Effector memory CD8-positive, alpha-beta T cell (primary cell): ENCODE results near the gene SREK1.

Source experiments
- ATAC-seq: fragments of 150-1000 bp; cut with Tn5 transposase; replicated peaks from 2 replicates; pipeline ENCODE4 v1.10.0; 2021; ENCODE audit warnings: mild to moderate bottlenecking, moderate library complexity
- DNase-seq, 3 experiments: peaks; one replicate each; pipeline ENCODE4 v3.0.0; 2021
- H3K27ac Mint-ChIP-seq, 2 donors: one replicate each; pipeline ENCODE4 v1.8.0; 2022; ENCODE audit warnings: mild to moderate bottlenecking in 2 of 2, mixed read lengths in 2 of 2, moderate library complexity in 2 of 2
- H3K27me3 Mint-ChIP-seq, 2 donors: one replicate each; pipeline ENCODE4 v1.8.0; 2022; ENCODE audit warnings: mixed read lengths in 2 of 2
- H3K36me3 Mint-ChIP-seq: one replicate; pipeline ENCODE4 v1.8.0; 2022; ENCODE audit warnings: mild to moderate bottlenecking, moderate library complexity, mixed read lengths; ENCODE audit not compliant: insufficient read depth
- H3K4me1 Mint-ChIP-seq, 2 donors: one replicate each; pipeline ENCODE4 v1.8.0; 2022; ENCODE audit warnings: low read depth in 2 of 2, mixed read lengths in 2 of 2
- H3K4me3 Mint-ChIP-seq, 2 donors: one replicate each; pipeline ENCODE4 v1.8.0; 2022; ENCODE audit warnings: mild to moderate bottlenecking in 2 of 2, mixed read lengths in 2 of 2, moderate library complexity in 2 of 2
- H3K9me3 Mint-ChIP-seq, 2 donors: one replicate each; pipeline ENCODE4 v1.8.0; 2022; ENCODE audit warnings: mixed read lengths in 2 of 2

The SREK1 gene

DNA sequence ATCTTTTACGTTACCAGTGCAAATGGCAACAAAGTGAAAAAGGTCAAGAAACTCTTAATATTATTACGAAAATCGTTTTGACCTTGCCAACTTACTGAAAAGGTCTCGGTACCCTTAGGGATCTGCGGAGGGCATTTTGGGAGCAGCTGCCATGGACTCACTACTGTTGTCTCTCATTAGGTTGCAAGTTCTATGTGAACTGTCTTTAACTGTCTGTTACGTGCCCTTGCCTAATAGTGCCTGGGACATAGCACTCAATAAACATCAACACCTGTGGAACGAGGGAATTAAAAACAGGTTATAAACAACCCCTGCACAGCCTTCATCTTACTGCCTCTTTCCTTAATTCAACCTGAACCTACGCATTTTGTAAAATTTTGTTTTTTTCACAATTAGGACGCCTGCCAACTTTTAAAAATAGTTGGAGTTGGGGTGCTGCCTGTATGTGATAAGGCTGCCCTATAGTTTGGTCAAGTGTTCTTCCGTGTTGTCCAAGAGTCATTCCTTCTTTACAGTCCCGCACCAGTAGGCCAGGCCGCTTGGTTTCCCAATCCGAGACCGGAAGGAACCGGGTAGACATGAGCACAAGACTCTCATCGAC is 527 bp upstream of the SREK1 start:
- ATAC-seq, result peak; percentile 13
- Mint-ChIP-seq H3K36me3 (peaks cover 18% of the 10 kb centered on the region), H3K27me3 (no peaks in the 10 kb centered on the region), H3K4me3 (peak overlapping the region; percentile 99), H3K9me3 (no peaks in the 10 kb centered on the region), H3K27ac (peak overlapping the region; percentile 100), H3K4me1 (peaks cover 12 to 19% of the 10 kb centered on the region in 2 donors)
- DNase-seq, result no peak

DNA sequence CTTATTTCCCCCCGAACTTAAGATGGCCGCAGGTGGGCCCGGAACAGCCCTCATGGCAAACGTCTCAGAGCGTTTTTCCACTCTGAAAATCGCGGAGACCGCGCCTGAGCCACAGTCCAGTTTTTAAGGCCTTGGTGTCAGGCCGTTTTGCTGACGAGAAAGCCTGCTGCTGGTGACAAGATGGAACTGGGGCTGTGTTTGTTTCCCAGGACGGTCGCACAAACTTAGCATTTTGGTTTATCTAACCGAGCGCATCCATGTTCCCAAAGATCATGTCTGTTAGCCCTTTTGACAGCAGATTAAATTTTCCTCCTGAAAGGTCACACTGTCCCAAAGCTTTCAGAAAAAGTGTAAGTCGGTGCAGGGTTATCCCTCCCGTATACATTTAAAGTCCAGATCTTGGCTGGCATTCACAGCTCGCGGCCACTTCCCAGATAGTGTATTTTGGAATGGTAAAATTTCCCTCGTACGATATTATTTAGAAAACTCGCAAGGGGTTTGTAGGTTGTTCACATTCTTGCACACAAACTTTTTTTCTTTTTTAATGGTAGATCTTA is 812 bp downstream of the SREK1 start:
- Mint-ChIP-seq H3K9me3 (no peaks in the 10 kb centered on the region), H3K27me3 (no peaks in the 10 kb centered on the region), H3K27ac (peak overlapping the region; percentile 100), H3K4me3 (peak overlapping the region; percentile 99), H3K4me1 (peaks cover 16 to 29% of the 10 kb centered on the region in 2 donors), H3K36me3 (peaks cover 18% of the 10 kb centered on the region)
- DNase-seq, result no peak
- ATAC-seq, result peak; percentile 53

DNA sequence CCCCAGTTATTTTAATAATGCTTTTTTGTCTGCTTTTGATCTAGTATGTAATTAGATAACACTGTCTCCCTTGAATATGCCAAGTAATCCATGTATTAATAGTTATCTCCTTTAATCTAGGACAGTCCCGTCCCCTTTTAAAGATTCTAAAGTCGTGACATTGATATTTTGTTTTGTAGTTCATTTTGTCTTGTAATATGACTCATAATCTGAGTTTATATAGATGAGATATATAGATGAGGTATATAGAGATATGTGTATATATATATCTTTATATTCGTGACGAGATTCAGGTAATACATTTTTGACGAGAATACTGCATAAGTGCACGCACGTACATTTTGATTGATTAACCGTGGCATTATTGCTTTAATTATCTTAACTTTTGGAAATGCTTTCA is 1.6 kb downstream of the SREK1 start:
- Mint-ChIP-seq H3K4me3 (peak overlapping the region; percentile 99), H3K27ac (peak overlapping the region; percentile 100), H3K4me1 (peaks cover 22 to 36% of the 10 kb centered on the region in 2 donors), H3K27me3 (no peaks in the 10 kb centered on the region), H3K9me3 (no peaks in the 10 kb centered on the region), H3K36me3 (peaks cover 19% of the 10 kb centered on the region)
- no peak for ATAC-seq
- no peak for DNase-seq

DNA sequence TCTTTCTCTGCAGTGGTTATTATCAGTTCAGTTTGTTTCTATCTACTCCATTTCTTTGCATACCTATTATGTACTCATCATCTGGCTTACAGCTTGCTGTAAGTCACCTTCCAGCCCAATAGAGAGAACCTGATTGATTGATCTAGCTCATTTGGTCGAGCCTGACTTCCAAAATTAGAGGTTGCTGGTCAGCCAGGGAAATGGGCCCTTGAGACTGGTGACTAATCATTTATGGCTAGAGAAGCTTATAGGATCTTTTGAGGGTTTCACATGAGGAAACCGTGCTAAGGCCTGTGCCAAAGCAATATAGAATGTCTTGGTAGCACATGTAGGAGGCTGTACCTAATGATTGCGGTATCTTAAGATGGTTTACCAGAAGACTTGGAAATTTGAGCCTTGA is 5.8 kb downstream of the SREK1 start:
- no peaks in the 10 kb centered on the region for H3K27me3 Mint-ChIP-seq
- peaks cover 32 to 52% of the 10 kb centered on the region in 2 donors for H3K4me1 Mint-ChIP-seq
- H3K9me3 Mint-ChIP-seq, result no peaks in the 10 kb centered on the region
- ATAC-seq (no peak), DNase-seq (no peak)
- no peak overlapping the region for H3K4me3 Mint-ChIP-seq
- no peak overlapping the region for H3K27ac Mint-ChIP-seq
- peaks cover 14% of the 10 kb centered on the region for H3K36me3 Mint-ChIP-seq

DNA sequence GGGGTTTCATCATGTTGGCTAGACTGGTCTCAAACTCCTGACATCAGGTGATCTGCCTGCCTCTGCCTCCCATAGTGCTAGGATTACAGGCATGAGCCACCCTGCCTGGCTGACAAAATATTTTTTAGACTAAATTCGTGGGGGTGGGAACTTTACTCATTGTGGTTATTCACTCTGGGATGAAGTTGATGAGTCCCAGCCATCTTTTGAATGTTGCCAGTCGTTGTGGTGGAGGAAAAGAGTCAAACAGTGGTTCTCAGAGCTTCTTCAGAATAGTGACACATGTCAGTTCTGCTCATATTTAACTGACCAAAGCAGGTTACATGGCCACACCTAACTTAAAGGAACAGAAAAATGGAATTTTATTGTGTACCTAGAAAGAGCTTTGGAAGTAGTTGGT is 6.9 kb downstream of the SREK1 start:
- DNase-seq, result no peak

DNA sequence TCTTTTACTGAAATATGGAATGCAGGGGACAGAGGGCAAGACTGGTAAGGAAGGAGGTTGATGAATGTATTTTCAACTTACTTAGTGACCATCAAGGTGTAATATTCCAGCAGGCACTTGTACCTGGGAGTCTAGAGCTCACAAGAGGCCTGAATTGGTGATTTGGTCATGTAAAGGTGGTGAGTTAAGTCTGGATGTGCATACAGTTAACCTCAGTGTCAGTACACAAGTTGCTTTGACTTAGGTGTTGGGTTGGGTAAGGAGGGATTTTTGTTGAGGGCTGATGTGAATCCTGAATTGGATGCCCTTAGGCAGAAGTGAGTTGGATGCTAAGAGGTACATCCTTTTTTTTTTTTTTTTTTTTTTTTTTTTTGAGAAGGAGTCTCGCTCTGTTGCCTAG is 7.4 kb downstream of the SREK1 start:
- Mint-ChIP-seq H3K36me3 (peaks cover 12% of the 10 kb centered on the region), H3K27me3 (no peaks in the 10 kb centered on the region), H3K4me3 (no peak overlapping the region), H3K27ac (peak overlapping the region in 1 of 2 donors; percentile 46), H3K9me3 (no peaks in the 10 kb centered on the region), H3K4me1 (peaks cover 30 to 44% of the 10 kb centered on the region in 2 donors)
- ATAC-seq (no peak), DNase-seq (no peak)

More for the DNA sequence above, 6.9 kb downstream of the SREK1 start:
- Mint-ChIP-seq H3K36me3 (peaks cover 12% of the 10 kb centered on the region), H3K4me1 (peaks cover 29 to 47% of the 10 kb centered on the region in 2 donors), H3K27ac (peak overlapping the region in 1 of 2 donors; percentile 46), H3K9me3 (no peaks in the 10 kb centered on the region), H3K4me3 (no peak overlapping the region), H3K27me3 (no peaks in the 10 kb centered on the region)
- ATAC-seq, result no peak

DNA sequence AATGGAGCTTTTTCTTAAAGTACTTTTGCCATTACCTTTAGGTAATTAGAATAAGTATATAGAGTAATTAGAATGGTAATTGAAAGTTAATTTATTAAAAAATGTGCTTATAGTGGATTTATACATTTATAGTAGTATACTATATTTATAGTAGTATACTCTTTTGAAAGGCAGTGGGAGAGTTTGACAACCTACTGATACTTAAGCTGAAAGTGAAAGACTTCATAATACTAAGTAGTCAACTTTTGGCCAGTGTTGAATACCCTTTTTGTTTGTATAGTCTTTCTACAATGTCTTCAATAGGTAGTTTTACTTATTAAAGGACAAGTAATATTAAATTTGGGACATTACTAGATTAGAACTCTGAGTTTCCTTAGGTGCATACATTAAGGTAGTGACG is 12.9 kb downstream of the SREK1 start:
- Mint-ChIP-seq H3K4me1 (peaks cover 9 to 13% of the 10 kb centered on the region in 2 donors), H3K4me3 (no peak overlapping the region), H3K27ac (no peak overlapping the region), H3K36me3 (peaks cover 38% of the 10 kb centered on the region), H3K9me3 (no peaks in the 10 kb centered on the region), H3K27me3 (no peaks in the 10 kb centered on the region)
- DNase-seq (no peak), ATAC-seq (no peak)

DNA sequence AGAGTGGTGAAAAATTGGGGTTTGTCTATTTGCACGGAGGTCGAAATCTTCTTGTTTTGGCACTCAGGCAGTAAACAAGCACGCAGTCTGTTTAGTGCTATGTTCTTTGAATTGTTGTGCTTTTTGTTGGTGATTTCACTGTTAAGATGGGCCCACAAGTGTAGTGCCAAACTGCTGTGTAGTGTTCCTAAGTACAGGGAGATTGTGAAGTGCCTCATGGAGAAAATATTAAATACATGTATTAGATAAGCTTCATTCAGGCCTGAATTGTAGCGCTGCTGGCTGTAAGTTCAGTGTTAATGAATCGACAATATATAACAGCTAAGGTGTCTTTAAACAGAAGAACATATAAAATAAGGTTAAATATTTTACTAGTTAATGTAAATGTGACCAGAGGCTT is 17.3 kb downstream of the SREK1 start:
- Mint-ChIP-seq H3K36me3 (peaks cover 78% of the 10 kb centered on the region), H3K27ac (no peak overlapping the region), H3K4me1 (peaks cover 4 to 5% of the 10 kb centered on the region in 2 donors), H3K9me3 (no peaks in the 10 kb centered on the region), H3K27me3 (no peaks in the 10 kb centered on the region), H3K4me3 (no peak overlapping the region)
- ATAC-seq, result no peak
- DNase-seq, result no peak

DNA sequence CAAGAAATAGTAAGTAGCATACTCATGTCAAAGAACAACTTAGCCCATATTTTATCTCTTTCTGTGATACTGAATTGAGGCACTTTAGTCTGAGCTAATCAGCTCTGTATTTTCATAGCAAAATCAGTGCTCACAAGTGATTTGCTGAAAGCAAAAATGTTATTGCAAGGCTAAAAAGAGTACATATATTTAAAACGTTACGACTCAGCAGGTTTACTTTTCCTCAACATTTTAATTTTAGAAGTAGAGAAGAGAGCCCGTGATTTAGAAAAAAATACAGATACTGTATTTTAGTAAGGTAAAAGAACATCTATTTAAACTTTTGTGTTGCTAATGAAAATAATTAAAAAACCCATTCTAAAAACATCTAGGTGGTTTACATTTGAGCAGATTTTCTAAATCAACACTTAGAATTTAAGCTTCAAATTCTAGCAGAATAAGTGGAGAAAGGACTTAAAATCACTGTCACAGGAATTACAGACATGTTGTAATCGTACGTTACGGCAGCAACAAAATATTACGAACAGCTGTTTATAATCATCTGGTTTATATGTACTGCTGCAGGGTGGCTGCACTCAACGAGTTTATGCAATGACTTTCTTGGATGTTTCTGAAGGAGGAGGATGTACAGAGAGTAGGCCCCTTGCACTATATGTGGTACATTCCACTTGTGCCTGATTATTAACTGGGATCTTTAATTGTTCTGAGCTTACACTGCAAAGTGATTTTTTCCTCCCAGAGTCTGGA is 20.1 kb downstream of the SREK1 start:
- Mint-ChIP-seq H3K4me3 (no peak overlapping the region), H3K27me3 (no peaks in the 10 kb centered on the region), H3K9me3 (no peaks in the 10 kb centered on the region), H3K36me3 (peaks cover 77% of the 10 kb centered on the region), H3K27ac (no peak overlapping the region), H3K4me1 (peaks cover 0 to 3% of the 10 kb centered on the region in 2 donors)
- DNase-seq (no peak), ATAC-seq (no peak)

DNA sequence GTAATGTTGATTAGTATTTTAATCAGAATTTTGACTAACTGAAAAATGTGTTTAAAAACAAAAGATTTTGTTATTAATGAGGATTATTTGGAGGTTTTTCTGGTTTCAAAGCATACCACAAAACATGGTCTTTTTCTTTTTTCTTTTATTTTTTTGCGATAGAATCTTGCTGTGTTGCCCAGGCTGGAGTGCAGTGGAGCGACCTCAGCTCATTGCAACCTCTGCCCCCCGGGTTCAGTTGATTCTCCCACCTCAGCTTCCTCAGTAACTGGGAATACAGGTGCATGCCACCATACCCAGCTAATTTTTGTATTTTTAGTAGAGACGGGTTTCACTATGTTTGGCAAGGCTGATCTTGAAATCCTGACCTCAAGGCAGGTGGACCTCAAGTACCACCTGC is 24.1 kb downstream of the SREK1 start:
- no peak for DNase-seq
- Mint-ChIP-seq H3K27ac (peak overlapping the region in 1 of 2 donors; percentile 9), H3K4me3 (no peak overlapping the region), H3K36me3 (peaks cover 62% of the 10 kb centered on the region), H3K9me3 (no peaks in the 10 kb centered on the region), H3K4me1 (peaks cover 5 to 18% of the 10 kb centered on the region in 2 donors), H3K27me3 (no peaks in the 10 kb centered on the region)
- ATAC-seq, result no peak

DNA sequence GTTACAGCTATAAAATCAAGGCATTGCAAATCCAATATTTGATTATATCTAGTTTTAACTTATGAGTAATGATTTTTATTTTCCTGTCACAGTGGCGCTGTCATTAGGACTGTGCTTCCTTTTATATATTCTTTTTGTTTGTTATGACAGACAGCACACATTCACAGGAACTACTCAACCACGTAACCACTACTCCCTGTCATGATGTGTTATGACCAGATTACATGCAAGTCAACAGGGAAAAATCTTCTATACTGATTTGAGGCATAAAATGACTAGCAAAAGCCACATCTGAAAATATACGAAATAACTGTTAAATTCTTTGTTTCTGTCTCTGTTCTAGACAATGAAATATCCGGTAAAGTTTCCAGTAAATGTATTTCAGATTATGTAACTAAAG is 25.4 kb downstream of the SREK1 start:
- ATAC-seq (peak; percentile 18), DNase-seq (no peak)
- Mint-ChIP-seq H3K36me3 (peaks cover 52% of the 10 kb centered on the region), H3K4me3 (no peak overlapping the region), H3K27me3 (no peaks in the 10 kb centered on the region), H3K27ac (peak overlapping the region; percentile 1 to 88), H3K9me3 (no peaks in the 10 kb centered on the region), H3K4me1 (peaks cover 5 to 18% of the 10 kb centered on the region in 2 donors)

DNA sequence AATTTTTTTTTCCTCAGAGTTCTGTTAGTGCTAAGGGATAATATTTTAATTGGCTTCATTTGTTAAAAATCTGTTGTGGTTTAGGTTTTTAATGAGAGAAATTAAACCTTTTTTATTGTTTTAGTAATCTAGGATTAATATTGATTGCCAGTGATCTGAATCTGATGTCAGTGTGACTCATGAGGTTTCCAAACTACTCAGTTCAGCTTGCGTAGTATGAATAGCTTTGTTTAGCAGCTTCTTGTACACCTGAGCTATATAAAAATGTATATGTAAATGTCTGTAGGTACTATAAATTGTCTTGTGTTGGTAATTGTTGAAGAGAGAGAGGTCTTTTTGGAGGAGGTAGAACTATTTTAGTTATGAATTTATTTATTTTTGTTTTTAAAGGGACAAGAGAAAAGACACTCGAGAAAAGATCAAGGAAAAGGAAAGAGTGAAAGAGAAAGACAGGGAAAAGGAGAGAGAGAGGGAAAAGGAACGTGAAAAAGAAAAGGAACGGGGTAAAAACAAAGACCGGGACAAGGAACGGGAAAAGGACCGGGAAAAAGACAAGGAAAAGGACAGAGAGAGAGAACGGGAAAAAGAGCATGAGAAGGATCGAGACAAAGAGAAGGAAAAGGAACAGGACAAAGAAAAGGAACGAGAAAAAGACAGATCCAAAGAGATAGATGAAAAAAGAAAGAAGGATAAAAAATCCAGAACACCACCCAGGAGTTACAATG is 26.3 kb downstream of the SREK1 start:
- Mint-ChIP-seq H3K4me1 (peaks cover 5 to 18% of the 10 kb centered on the region in 2 donors), H3K4me3 (no peak overlapping the region), H3K9me3 (no peaks in the 10 kb centered on the region), H3K36me3 (peaks cover 54% of the 10 kb centered on the region), H3K27ac (peak overlapping the region; percentile 6 to 88), H3K27me3 (no peaks in the 10 kb centered on the region)
- DNase-seq (no peak), ATAC-seq (no peak)
